ENCODE measurements around the gene AHCTF1.
A peak's percentile ranks its signal among the peaks of the same experiment; 100 is the strongest.

Gene AHCTF1, protein sequence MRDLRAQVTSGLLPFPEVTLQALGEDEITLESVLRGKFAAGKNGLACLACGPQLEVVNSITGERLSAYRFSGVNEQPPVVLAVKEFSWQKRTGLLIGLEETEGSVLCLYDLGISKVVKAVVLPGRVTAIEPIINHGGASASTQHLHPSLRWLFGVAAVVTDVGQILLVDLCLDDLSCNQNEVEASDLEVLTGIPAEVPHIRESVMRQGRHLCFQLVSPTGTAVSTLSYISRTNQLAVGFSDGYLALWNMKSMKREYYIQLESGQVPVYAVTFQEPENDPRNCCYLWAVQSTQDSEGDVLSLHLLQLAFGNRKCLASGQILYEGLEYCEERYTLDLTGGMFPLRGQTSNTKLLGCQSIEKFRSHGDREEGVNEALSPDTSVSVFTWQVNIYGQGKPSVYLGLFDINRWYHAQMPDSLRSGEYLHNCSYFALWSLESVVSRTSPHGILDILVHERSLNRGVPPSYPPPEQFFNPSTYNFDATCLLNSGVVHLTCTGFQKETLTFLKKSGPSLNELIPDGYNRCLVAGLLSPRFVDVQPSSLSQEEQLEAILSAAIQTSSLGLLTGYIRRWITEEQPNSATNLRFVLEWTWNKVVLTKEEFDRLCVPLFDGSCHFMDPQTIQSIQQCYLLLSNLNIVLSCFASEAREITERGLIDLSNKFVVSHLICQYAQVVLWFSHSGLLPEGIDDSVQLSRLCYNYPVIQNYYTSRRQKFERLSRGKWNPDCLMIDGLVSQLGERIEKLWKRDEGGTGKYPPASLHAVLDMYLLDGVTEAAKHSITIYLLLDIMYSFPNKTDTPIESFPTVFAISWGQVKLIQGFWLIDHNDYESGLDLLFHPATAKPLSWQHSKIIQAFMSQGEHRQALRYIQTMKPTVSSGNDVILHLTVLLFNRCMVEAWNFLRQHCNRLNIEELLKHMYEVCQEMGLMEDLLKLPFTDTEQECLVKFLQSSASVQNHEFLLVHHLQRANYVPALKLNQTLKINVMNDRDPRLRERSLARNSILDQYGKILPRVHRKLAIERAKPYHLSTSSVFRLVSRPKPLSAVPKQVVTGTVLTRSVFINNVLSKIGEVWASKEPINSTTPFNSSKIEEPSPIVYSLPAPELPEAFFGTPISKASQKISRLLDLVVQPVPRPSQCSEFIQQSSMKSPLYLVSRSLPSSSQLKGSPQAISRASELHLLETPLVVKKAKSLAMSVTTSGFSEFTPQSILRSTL (N-terminal part only)

DNA sequence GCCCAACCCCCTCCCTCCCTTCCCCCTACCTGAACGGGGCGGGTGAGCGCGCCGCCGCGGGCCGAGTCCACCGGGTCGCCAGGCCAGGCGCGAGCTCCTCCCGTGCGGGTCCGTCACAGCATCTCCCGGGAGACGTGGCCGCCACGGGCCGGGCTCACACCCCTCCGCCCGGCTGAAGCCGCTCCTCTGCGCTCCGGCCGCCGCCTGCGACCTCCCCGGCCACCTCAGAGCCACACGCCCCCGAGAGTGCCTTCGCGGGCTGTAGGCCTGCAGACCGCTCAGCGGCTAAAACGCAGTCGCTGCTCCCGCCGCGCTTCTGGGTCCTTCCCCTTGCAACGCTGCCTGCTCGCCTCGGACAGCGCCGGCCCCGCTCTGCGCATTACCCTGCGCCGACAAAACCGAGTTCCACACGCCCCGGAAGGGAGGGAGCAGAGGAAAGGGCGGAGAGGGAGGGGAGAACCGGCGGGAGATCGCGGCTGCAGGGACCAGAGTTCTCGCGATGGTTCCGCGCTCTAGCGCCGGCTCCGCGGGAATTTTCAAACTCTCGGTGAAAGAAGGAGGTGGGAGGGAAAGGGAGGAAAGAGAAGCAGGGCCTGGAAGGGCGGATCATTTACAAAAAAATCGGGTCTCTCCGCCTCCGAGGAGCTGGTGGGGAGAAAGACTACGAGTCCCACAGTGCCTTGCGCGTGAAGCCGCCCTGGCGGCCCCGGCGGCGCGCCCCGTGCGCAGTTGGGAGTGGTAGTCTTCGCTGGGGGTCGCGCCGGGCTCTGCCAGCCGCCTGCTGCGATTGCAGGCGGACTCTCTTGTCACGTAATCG, at the start of gene AHCTF1:
Gene AHCTF1, minus strand, starts transcription at position 400 of the 817 bp plus-strand sequence. CDS start 13,578 bp downstream, outside the sequence.
- peak; percentile 85 to 90 for DNase-seq (ENCODE audit: low read depth in 2 of 2)

DNA sequence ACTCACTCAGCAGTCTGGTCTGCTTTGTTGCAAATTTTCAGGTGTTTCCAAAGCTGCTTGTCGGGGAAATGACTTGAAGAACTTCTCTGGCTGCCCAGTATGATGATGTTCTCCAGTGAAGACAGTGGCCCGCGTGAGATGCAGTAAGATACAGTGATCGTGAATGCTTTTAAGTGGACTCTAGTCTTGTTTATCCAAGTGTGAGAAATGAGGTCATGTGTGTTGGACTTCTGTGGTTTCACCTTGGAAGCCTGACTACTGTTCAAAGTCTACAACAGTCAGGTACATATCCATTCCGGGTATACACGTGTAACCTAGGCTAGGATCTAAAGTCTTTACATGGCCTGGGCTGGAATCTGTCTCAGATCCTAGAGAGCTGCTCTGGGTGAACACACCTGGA, 47.0 kb upstream of the AHCTF1 start:
- DNase-seq (ENCODE audit: low read depth in 2 of 2) = no peak

DNA sequence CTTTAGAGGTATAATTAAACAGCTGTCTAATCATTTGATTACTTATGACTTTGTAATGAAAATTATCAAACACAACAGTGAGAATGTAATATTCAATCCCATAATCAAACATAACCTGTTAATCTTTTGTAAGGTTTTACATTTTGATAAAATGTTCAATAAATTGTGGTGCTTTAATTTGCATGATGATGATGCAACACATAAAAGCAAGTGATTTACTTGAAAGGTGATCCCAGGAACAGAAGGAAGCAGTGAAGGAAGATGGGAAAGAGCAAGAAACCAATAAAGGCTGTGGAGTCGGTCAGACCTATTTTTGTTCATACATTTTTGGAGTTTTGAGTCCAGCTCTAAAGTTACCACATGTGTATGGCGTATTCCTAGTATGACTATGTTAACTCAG, 46.5 kb upstream of the AHCTF1 start:
- DNase-seq (ENCODE audit: low read depth in 2 of 2) = no peak

DNA sequence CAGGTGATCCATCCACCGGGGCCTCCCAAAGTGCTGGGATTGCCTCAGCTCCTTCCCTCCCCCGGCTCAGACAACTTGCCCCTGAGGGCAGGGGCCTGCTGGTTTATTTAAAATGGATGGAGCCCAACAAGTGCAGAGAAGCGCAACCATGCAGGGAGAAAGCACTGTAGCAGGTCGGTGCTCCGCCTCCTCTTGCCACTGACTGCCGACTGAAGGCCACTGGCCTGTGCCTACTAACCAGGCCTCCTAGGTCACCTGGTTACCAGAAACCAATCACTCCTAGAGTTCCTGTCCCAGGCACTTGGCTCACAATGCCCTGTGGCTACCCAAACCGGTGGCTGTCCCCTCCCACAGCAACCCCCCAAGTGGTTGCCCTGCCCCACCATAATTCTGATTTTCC, 40.2 kb upstream of the AHCTF1 start:
- DNase-seq (ENCODE audit: low read depth in 2 of 2) = no peak

DNA sequence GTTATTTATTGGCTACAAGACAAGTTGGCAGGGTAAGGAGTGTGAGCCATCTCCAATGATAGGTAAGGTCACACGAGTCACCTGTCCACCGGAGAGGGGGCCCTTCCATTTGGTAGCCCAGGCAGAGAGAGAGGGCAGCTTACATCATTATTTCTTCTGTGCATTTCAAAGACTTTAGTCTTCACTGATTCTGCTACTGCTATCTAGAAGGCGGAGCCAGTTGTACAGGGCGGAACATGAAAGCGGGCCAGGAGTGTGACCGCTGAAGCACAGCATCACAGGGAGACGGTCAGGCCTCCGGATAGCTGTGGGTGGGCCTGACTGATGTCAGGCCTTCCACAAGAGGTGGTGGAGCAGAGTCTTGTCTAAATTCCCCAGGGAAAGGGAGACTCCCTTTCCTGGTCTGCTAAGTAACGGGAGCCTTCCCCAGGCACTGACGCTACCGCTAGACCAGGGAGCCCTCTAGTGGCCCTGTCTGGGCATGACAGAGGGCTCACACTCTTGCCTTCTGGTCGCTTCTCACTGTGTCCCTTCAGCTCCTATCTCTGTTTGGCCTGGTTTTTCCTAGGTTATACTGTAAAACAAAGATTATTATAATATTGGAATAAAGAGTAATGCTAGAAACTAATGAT, 39.5 kb upstream of the AHCTF1 start:
- peak; percentile 26 to 34 for DNase-seq (ENCODE audit: low read depth in 2 of 2)

DNA sequence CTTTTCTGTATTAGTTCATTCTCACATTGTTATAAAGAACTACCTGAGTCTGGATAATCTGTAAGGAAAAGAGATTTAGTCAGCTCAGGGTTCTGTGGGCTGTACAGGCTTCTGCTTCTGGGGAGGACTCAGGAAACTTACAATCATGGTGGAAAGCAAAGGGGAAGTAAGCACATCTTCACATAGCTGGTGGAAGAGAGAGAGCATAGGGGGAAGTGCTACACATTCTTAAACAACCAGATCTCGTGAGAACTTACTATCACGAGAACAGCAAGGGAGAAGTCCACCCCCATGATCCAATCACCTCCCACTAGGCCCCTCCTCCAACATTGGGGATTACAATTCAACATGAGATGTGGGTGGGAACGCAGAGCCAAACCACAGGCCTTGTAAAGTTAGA, 37.9 kb upstream of the AHCTF1 start:
- no peak for DNase-seq (ENCODE audit: low read depth in 2 of 2)

DNA sequence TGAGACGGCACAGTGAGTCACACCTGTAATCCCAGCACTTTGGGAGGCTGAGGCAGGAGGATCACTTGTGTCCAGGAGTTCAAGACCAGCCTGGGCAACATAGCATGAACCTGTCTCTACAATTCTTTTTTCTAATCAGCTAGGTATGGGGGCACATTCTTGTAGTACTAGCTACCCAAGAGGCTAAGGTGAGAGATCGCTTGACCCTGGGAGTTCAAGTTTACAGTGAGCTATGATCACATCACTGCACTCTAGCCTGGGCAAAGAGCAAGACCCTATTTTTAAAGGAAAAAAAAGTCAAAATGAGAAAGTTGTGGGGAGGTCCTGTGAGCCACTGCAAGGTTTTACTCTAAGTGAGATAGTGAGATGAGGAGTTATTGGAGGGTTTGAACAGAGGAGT, 34.8 kb upstream of the AHCTF1 start:
- no peak for DNase-seq (ENCODE audit: low read depth in 2 of 2)

DNA sequence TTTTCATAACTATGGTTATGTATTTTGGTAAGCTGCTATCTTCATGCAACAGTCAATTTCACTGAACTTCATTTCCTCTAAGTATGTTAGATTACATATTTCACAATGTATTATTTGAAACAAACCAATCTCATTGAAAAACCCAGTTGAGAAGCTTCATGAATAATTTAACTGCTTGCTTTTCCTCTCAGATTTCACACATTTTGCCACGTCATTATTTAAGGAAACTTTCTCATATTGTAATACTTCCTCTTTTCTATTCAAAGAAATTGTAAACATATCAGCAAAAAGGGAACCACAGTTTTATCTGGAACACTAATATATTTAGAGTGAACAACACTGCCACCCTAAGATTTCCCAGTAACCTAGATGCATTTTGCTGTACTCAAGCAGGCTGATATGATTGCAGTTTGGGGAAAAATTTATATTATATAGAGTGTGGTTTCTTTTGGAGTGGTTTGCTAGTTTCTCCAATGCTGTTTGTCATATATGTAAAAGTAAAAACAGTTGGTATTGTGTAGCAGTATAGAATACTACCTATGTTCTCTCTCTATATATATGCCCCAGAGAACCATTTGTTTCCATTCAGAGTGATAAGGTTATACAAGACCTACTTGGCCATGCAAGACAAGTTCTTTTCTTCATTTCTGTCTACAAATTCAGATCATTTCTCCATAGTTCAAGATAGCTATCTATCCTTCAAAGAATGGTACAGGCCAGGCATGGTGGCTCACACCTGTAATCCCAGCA, 28.4 kb upstream of the AHCTF1 start:
- no peak for DNase-seq (ENCODE audit: low read depth in 2 of 2)

DNA sequence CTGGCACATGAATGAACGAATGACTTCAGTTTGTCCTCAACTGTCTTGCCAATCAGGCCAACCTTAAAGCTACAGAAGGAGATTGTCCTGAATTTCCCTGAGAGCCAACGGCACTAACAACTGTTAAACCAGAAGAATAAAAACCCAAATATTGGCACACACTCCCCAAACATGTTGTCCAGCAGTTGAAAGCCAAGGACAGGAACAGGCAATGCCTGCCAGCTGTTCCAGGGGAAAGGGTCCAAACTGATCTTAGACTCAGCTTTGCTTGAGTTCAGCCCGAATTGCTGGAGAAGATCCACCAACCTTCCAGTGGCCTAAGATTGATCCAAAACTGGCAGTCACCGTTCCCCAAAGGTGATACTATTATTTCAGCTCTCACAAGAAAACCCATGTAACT, 22.4 kb upstream of the AHCTF1 start:
- no peak for DNase-seq (ENCODE audit: low read depth in 2 of 2)

DNA sequence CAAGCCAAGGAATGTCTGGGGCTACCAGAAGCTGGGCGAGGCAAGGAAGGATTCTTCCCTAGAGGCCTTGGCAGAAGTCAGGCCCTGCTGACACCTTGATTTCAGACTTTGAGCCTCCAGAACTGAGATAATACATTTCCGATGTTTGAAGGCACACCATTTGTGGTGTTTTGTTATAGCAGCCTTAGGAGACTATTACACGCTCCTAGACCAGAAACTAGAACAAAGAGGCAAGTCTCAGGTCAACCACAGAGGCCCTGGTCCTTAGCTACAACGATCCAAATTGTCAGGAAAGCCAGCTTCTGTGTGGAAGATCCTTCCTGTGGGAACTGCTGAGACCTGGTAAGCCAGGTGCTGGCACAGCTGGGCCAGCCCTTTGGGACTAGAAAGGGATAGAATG, 19.7 kb upstream of the AHCTF1 start:
- no peak for DNase-seq (ENCODE audit: low read depth in 2 of 2)

DNA sequence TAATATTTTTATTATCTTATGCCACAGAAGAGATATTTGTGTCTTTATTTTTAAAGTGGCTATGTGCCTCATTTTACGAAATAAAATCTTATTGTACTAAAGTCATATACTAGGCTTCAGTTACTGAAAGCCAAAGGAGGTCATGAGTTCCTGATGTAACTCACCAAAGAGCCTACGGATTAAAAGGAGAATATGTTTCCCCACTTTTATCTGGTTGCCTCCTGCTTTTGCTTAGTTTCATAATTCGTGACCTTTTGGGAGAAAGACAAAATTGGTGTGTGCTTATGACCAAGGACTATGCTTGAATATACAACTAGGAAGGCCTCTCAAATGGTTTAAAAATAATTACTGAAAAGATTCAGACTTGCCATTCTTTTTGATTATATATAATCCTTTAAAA, 18.2 kb upstream of the AHCTF1 start:
- DNase-seq (ENCODE audit: low read depth in 2 of 2) = no peak

DNA sequence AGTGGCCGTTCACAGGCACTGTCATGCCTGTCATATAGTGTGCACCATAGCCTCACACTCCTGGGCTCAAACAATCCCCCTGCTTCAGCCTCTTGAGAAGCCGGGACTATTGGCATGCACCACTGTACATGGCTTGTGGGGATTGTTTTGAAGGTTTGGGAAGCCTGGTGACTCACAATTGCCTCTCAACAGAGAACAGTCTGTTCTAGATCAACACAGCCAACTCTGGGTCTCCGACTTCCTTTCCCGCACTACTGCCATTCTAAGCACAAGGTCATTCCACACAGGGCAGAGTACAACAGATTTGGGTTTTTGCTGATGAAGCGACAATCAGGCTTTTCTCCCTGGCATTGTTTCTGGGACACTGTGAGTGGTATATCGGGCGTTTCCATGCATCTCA, 15.5 kb upstream of the AHCTF1 start:
- DNase-seq (ENCODE audit: low read depth in 2 of 2) = no peak

DNA sequence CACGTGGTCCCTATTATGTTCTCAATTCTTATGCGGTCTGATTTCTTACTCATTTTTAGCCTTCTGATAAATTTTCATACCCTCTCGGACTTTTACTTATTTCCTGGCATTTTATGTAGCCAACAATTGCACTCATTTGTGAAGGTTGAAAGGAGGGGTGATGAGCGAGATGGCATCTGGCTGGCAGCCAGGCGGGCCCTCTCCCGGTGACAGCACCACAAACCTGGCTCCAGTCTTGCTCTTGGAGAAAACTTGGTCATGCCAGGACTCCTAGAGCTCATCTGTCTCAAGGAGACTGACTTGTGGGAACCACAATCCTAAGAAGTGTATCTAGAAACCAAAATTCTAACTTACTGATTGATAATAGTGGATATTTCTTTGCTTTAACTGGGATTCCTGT, 14.6 kb upstream of the AHCTF1 start:
- DNase-seq (ENCODE audit: low read depth in 2 of 2) = no peak

DNA sequence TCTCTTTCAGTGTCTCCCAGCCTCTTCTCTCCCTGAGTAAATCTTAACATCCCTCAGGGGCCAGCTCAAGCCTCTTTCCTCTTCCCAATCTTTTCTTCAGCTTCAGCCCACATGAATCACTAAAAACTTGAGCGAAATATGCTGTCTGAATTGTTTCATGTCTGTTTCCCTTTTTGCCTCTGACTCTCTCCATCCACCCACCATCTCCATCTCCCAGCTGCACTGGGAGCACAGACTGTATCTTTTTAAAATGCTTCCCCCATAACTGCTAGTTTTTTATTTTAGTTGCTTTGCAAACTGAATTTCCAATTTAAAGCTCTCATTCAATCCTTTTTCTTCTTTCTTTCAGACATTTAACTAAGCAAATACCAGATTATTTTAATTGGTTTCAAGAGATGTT, 3.0 kb upstream of the AHCTF1 start:
- DNase-seq (ENCODE audit: low read depth in 2 of 2) = no peak

DNA sequence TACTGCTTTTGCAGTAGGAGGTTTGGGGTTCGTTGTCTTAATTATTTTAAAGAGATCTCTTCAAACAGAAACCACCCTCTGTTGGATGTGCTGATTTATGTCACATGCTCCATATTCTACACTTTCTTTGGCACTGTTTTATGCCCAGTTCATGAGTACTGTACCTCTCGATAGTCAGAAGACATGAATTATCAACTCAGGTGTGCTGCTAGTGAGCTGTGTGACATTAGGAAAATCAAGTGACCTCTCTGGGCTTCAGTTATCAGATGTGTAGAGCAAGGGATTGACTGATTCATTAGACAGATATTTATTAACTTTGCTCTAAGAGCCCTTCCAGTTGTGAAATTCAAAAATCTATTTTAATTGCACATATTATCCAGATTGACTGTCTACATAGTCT, 2.1 kb upstream of the AHCTF1 start:
- no peak for DNase-seq (ENCODE audit: low read depth in 2 of 2)

DNA sequence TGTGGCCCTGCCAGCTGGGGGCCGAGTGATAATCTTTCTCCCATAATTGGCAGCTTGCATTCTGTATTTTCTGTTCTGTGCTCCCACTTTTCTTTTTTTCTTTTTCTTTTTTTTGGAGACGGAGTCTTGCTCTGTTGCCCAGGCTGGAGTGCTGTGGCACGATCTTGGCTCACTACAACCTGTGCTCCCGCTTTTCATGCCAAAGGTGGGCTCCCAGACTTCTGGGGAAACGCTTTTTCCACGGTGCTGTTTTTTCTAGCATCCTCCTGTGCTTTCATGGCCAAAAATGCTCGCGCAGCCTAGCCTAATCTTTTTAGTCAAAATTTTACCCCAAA, 585 bp upstream of the AHCTF1 start:
- no peak for DNase-seq (ENCODE audit: low read depth in 2 of 2)

DNA sequence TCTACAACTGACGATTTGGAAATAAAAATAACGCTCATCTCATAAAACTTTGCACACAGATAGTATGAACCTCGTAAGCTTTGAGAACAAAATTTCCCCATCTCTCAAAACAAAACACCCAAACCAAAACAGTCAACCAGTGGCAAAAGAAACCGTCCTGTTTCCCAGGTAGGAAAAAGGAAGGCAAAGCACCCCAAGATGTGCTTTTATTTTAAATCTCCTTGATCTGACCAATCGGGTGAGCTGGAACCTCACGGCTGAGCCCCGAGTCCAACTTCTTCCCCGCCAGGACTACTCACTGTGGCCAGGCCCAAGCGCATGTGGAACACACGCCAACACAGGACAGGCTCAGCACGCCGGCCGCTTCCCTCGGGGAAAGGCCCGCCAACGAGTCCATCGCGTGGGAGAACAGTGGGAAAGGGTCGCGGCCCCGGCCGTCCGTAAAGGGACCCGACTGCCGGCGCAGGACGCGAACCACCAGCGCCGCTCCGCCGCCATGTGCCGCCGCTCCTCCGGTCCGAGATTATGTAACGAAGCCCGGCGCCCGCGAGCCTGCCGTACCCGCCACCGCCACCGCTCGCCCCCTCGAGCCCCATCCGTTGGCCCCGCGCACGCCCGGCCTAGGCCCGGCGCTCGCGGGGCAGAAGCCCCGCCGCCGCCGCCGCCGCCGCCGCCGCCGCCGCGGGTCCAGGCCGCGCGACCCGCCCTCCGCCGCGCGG, 759 bp downstream of the AHCTF1 start:
- peak; percentile 27 to 34 for DNase-seq (ENCODE audit: low read depth in 2 of 2)

DNA sequence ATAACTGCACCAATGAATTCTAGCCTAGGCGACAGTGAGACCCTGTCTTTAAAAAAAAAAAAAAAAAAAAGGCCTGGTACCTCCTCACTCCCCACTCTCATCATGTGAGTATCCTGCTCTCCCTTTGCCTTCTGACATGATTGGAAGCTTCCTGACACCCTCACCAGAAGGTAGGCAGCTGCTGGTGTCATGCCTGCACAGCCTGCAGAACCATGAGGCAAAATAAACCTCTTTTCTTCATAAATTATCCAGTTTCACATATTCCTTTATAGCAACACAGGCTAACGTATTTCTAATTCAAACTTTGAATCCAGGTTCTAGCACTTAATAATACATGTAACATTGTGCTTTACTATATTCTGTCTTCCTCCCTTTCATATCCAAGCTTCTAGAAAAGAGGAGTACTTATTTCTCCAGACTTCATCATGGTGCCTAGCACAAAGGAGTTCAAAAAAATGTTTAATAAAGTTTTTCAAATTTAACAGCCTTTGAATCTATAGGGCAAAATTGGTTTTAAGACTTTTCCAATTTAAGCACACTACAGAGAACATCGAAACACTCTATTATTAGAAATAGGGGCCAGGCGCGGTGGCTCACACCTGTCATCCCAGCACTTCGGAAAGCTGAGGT, 5.6 kb downstream of the AHCTF1 start:
- DNase-seq (ENCODE audit: low read depth in 2 of 2) = no peak

DNA sequence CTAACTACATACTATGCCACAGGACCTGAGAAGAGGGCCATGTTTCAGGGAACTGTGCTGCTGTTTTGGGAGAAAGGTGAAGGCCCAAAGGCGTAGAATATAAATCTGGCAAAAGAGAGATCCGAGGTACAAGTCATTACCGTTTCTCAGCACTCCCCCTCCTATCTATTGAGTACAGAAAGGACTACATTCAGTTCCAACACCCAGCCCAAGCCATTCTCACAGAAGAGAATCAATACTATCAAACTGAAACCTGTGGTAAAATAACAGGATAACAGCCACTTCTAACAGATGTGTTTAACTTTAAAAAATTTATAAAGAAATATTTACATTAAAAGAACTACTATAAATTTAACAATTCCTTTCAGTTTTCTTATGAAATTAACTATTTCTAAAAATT, 7.8 kb downstream of the AHCTF1 start:
- no peak for DNase-seq (ENCODE audit: low read depth in 2 of 2)

Measured in stimulated activated CD4-positive, alpha-beta T cell treated with anti-CD3 and anti-CD28 coated beads, Interleukin-4, amount 100 ng/mL, for 48 hours (primary cell).